Middle frontal gyrus (tissue), 1 donor: ENCODE data around the gene EIF1.
A peak's percentile ranks its signal among the peaks of the same experiment; 100 is the strongest.

Experiments used
- DNase-seq: peaks from one replicate; pipeline ENCODE4 v3.0.0-alpha.2; 2015; ENCODE audit warnings: low spot score; ENCODE audit errors: extremely low spot score

Gene EIF1

DNA sequence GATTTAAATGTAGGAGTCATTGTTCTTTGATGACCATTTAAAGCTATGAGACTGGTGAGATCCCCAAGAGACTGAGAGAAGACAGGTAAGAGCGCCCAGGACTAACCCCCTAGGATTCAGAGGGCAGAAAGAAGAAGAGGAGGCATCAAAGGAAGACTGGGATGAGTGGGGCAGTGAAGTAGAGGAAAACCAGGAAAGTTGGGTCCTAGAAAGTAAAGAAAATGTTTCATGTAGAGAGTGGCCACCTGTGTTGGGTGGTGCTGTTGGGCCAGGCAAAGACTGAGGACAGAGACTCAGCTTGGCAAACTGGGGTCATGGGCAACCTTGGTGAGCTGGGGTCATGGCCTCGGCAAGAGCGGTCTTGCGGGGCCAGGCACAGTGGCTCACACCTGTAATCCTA lies 47.1 kb downstream of the EIF1 start:
- DNase-seq = no peak

GRCh38 chr17:41736983-41737679 lies 48.4 kb downstream of the EIF1 start:
- no peak for DNase-seq

DNA sequence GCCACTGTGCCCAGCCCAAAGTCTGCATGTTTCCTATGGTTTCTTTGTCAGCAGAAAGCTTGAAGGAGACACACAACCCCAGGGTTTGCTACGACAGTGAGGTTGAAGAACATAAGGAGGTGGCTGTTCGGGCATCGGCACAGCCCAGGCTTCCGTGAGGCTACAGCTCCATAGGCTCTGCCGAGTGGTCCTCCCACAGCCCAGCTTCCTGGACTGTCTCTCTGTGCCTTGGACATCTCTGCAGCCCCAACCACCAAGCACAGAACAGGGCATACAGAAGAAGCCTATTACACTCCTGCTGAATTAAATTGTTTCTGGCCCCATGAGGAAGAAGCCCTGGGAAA lies 49.0 kb downstream of the EIF1 start:
- no peak for DNase-seq

DNA sequence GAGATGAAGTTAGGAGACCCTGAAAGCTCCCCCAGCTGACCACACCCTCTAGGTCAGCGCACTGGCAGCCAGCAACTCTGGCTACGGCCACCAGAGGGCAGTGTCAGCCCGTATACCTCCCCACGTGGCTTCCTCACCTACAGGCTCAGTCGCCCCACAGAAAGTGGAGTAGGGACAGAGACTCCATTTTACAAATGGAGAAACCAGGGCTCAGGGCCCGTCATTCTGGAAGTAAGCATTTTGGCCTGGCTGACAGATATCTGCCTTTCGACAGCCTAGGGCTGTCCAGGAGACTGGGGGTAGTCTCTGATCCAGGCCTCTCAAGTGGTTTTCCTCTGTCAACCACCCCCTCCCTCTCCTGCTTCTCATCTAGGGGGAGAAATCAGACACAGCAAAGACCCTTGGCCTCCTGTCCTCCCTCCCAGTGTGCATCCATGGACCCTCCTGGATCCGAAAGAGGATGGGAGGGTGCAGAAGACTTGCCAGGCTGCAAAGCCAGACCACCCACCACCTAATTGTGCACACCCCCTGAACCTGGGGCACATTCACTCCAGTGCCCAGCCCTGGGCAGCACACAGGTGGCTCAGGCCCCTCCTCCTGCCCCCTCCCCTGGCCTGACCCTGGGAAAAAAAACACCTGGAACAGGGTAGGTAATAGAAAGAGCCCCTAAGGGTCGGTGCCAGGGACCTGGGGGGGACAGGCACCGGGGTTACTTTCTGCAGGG lies 49.6 kb downstream of the EIF1 start:
- peak; percentile 55 for DNase-seq

DNA sequence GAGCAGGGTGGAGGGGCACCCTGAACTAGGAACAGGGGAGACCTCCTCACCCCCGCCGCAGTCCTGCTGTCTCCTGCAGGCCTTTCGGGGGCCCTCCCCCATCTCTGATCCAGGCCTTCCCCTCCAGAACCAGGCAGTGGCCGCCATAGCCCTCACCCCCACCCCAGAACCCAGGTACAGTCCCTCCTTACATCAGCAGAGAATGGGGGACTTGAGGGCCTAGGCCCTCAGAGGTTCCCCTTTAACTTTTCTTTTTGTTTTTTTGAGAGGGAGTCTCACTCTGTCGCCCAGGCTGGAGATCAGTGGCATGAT lies 50.1 kb downstream of the EIF1 start:
- DNase-seq = no peak

DNA sequence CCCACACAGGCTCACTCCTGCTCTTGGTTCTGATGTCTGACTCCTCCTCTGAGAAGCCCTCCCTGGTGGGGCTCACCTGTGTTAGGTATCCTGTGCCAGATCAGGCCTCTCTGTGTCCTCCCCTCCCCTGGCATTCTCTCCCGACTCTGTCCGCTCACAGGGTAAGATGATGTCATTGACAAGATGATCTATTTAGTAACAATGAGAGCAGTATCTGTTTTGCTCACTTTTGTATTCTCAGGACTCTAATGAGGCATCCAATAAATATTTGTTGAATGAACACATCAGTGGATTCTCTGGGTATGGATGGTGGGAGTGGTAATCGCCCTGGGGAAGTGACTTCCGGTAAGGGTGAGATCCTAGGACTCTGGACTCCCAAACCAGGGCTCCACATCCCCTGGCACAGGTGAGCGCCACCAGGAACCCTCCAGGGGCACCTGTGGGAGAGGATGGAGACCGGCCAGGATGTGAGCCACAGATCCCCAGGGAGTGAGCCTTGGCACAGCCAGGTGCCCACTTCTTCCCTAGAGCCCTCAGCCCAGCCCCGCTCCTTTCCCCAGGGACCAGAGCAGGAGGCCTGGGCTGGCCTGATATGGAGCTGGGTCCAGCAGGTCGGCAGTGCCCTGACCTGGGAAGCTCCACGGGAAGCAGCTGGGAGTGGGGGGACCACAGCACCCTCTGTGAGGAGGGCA lies 51.1 kb downstream of the EIF1 start:
- DNase-seq = no peak

DNA sequence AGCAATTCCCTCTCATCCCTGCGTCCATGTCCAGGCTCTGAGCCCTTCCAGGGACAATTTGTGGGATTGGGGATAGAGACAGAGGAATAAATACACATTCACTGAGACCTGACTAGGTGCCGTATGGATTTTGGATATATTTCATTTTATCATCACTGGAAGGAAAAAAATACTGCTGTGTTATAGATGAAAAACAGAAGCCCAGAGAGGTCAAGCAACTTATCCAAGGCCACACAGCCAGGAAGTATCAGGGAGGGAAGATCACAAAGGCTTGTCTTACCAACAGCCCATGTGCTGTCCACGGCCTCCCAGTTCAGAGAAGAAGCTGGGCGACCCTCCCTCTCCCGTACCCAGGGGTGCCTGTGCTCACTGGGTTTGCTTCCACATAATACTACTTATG lies 51.8 kb downstream of the EIF1 start:
- DNase-seq = no peak

DNA sequence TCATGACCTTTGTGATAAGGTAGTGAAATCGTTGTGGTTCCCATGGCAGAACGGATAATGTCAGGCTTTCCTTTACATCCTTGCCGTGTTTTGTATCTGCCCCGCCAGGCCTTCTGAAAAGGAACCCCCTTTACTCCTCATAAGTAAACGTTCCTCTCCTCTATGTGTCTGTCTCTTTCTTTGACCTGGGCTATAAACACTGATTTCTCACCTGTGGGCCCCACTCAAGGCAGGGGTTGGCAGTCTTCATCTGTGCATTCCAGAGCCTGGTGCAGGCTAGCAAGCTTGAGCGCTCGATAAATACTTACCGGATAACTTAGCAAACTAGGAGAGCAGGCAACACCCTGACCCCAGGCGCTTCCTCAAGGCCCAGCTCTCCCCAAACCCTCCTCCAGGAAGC lies 53.0 kb downstream of the EIF1 start:
- no peak for DNase-seq
